K562 (cell line): ENCODE results near the gene IL12RB1. TPM values are rescaled to one million over a fixed set of nuclear protein-coding genes. Genes with fewer than 3 reads are reported as not detected.

Experiments
- BCLAF1 ChIP-seq, 2 experiments: fragments of 450-650 bp in 1 of 2; IDR thresholded peaks; 2 replicates each; pipeline ENCODE4 v1.6.1; 2011 to 2017; ENCODE audit warnings: low read depth in 2 of 2, antibody characterized with exemption in 1 of 2, borderline replicate concordance in 1 of 2, low read length in 1 of 2, mild to moderate bottlenecking in 1 of 2, mixed read lengths in 1 of 2; ENCODE audit not compliant: control insufficient read depth in 1 of 2
- FOS ChIP-seq: IDR thresholded peaks from 3 replicates; pipeline ENCODE4 v1.6.1; 2011; ENCODE audit not compliant: insufficient read length; ENCODE audit errors: extremely low read depth
- SMAD4 ChIP-seq: fragments of 250-450 bp; sonication (Bioruptor Pico); conservative IDR thresholded peaks from 2 replicates; pipeline ENCODE4 v1.8.0; 2021; ENCODE audit warnings: inconsistent platforms, mild to moderate bottlenecking, moderate library complexity
- TEAD2 ChIP-seq: fragments of 450-650 bp; IDR thresholded peaks from 2 replicates; pipeline ENCODE4 v1.6.1; 2016; ENCODE audit warnings: missing genetic modification characterization, control low read depth, missing compliant biosample characterization
- ZFP36 ChIP-seq: fragments of 150-350 bp; IDR thresholded peaks from 2 replicates; pipeline ENCODE4 v1.6.1; 2018; ENCODE audit warnings: low read length, low read depth; ENCODE audit not compliant: partially characterized antibody
- ZNF12 ChIP-seq: sonication (generic); formaldehyde crosslinking; IDR thresholded peaks from 2 replicates; pipeline ENCODE4 v1.4.0; 2020; ENCODE audit warnings: mild to moderate bottlenecking, missing genetic modification reagents
- ZNF212 ChIP-seq: fragments of 450-650 bp; formaldehyde crosslinking; IDR thresholded peaks from 2 replicates; pipeline ENCODE4 v1.4.0; 2020; ENCODE audit warnings: mild to moderate bottlenecking
- ZNF277 ChIP-seq: fragments of 250-450 bp; sonication (Bioruptor Pico); IDR thresholded peaks from 2 replicates; pipeline ENCODE4 v1.8.0; 2022; ENCODE audit warnings: inconsistent platforms, mild to moderate bottlenecking, moderate library complexity, borderline replicate concordance
- ZNF280B ChIP-seq: fragments of 250-450 bp; sonication (Bioruptor Pico); IDR thresholded peaks from 2 replicates; pipeline ENCODE4 v1.5.1; 2021; ENCODE audit warnings: mild to moderate bottlenecking
- polyA plus RNA-seq, 8 experiments: library from polyadenylated mRNA; depleted of rRNA in 4 of 8; stranded (reverse) in 5 of 8; unstranded in 3 of 8; fragments of >200 nt; fragmentation: Nextera tagmentation in 2 of 8; fragmentation: Illumina TruSeq in 1 of 8; extraction: Ambion mirVana in 2 of 8; extraction: Trizol in 1 of 8; gene quantifications; 2 replicates each; pipeline versions ENCODE4 v1.2.1 to v1.2.3, GENCODE V29; 2011 to 2014; ENCODE audit warnings: inconsistent platforms in 1 of 8, missing spikeins in 1 of 8
- total RNA-seq, 7 experiments: library from RNA; depleted of rRNA in 6 of 7; stranded (reverse); fragments of >200 nt in 6 of 7; fragmentation: Illumina TruSeq in 2 of 7; extraction: Trizol in 2 of 7; gene quantifications; 2 replicates each; pipeline versions ENCODE4 v1.2.1 to v1.2.3, GENCODE V29; 2011 to 2021; ENCODE audit warnings: low replicate concordance in 1 of 7
- TF ChIP-seq, protein P1 (sequence below): sonication (generic); formaldehyde crosslinking; IDR thresholded peaks from 2 replicates; pipeline ENCODE4 v1.8.0; 2022; ENCODE audit warnings: missing genetic modification reagents, mild to moderate bottlenecking, moderate library complexity, borderline replicate concordance
- TF ChIP-seq, protein P2 (sequence below): sonication (generic); formaldehyde crosslinking; IDR thresholded peaks from 2 replicates; pipeline ENCODE4 v1.8.1; 2023; ENCODE audit warnings: mild to moderate bottlenecking, missing genetic modification reagents, moderate library complexity
- TF ChIP-seq, protein P3 (sequence below): sonication (generic); formaldehyde crosslinking; IDR thresholded peaks from 2 replicates; pipeline ENCODE4 v1.8.0; 2022; ENCODE audit warnings: mild to moderate bottlenecking, missing genetic modification reagents, borderline replicate concordance

Gene IL12RB1
- total and polyA plus RNA-seq, 9 of the 15 experiments (the other 6 are each of a cell fraction or from before 2014, with no cell fraction given): 0.04 to 0.07 (median 0.06) TPM; not detected in 5

DNA sequence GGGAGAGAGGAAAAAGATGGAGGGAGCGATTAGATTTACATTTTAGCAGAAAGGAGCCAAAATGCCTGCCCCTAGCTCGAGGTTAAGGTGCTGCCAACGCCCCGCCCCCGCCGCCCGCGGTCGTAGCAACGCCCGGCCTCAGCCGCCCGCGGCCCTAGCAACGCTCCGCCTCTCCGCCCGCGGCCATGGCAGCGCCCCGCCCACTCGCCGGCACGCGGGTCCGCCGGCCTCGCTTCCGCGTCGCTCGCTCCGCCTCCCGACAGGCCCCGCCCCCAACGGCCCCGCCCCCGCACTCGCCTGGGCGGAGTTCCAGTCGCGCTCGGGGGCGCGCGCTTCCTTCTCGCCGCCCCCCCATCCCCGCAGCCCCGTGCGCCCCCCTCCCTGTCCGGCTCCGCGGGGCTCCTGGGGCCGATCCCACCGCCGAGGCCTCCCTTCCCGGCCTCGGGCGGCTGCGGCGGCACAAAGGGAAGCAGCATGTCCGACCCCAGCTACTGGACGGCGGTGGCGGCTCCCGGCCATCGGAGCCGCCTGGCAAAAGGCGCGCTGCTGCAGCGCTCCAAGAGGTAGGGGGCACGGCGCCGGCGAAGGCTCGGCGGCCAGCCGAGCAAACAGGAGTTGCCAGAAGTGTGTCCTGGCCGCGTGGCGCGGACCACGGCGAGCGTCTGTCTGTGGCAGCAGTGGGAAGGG is 31.1 kb upstream of the IL12RB1 start (continued):
- no peak for TF ChIP-seq ZNF12 (CRISPR knock-in tag)
- no peak for TF ChIP-seq ZNF277
- no peak for TF ChIP-seq ZNF280B (CRISPR knock-in tag)
- TF ChIP-seq ZFP36: no peak
- TF ChIP-seq, protein P1, sequence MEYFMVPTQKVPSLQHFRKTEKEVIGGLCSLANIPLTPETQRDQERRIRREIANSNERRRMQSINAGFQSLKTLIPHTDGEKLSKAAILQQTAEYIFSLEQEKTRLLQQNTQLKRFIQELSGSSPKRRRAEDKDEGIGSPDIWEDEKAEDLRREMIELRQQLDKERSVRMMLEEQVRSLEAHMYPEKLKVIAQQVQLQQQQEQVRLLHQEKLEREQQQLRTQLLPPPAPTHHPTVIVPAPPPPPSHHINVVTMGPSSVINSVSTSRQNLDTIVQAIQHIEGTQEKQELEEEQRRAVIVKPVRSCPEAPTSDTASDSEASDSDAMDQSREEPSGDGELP (CRISPR knock-in tag): no peak
- TF ChIP-seq, protein P2, sequence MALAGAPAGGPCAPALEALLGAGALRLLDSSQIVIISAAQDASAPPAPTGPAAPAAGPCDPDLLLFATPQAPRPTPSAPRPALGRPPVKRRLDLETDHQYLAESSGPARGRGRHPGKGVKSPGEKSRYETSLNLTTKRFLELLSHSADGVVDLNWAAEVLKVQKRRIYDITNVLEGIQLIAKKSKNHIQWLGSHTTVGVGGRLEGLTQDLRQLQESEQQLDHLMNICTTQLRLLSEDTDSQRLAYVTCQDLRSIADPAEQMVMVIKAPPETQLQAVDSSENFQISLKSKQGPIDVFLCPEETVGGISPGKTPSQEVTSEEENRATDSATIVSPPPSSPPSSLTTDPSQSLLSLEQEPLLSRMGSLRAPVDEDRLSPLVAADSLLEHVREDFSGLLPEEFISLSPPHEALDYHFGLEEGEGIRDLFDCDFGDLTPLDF: no peak
- no peak for TF ChIP-seq FOS
- TF ChIP-seq BCLAF1 (IDR thresholded peaks at IDR 0.05; ENCODE audit: borderline replicate concordance in 1 of 2, control insufficient read depth in 1 of 2, low read depth in 2 of 2, low read length in 1 of 2): no peak
- peak; percentile 18; the same call in 1 of the 2 replicates for TF ChIP-seq SMAD4 (CRISPR knock-in tag)
- no peak for TF ChIP-seq TEAD2 (tag)
- no peak for TF ChIP-seq ZNF212 (CRISPR knock-in tag)
- TF ChIP-seq, protein P3, sequence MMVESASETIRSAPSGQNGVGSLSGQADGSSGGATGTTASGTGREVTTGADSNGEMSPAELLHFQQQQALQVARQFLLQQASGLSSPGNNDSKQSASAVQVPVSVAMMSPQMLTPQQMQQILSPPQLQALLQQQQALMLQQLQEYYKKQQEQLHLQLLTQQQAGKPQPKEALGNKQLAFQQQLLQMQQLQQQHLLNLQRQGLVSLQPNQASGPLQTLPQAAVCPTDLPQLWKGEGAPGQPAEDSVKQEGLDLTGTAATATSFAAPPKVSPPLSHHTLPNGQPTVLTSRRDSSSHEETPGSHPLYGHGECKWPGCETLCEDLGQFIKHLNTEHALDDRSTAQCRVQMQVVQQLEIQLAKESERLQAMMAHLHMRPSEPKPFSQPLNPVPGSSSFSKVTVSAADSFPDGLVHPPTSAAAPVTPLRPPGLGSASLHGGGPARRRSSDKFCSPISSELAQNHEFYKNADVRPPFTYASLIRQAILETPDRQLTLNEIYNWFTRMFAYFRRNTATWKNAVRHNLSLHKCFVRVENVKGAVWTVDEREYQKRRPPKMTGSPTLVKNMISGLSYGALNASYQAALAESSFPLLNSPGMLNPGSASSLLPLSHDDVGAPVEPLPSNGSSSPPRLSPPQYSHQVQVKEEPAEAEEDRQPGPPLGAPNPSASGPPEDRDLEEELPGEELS (CRISPR knock-in tag): no peak
